HT1080 (cell line): ENCODE results near the gene FBF1. TPM values are rescaled to one million over a fixed set of nuclear protein-coding genes. Genes with fewer than 3 reads are reported as not detected.

Experiments
- total RNA-seq: library from RNA; depleted of rRNA; stranded (reverse); fragments of >200 nt; shearing (Covaris generic); gene quantifications from 2 replicates; pipeline ENCODE4 v1.2.3, GENCODE V29; 2014; rRNA removed

Gene FBF1
- total RNA-seq, 1 experiment from 2014 or later, result 10.8 TPM

Other genes starting within 250 kb of the FBF1 start
- gene ITGB4, start 219.6 kb downstream of the FBF1 start, total RNA-seq, result 1.1 and 1.4 TPM in 2 replicates
- 33.5 and 37.1 TPM in 2 replicates for gene GALK1, start 175.8 kb downstream of the FBF1 start, total RNA-seq
- gene UNK, start 156.2 kb downstream of the FBF1 start, total RNA-seq, result 26.3 and 26.8 TPM in 2 replicates
- 2.7 TPM in 2 replicates for gene UNC13D, start 96.6 kb downstream of the FBF1 start, total RNA-seq
- 26.1 and 38.3 TPM in 2 replicates for gene WBP2, start 85.7 kb downstream of the FBF1 start, total RNA-seq
- 22.7 and 26.6 TPM in 2 replicates for gene TRIM47, start 62.5 kb downstream of the FBF1 start, total RNA-seq
- gene TRIM65, start 44.1 kb downstream of the FBF1 start, total RNA-seq, result 36.0 and 36.9 TPM in 2 replicates
- gene MRPL38, start 36.2 kb downstream of the FBF1 start, total RNA-seq, result 63.8 and 66.9 TPM in 2 replicates
- gene ACOX1, start 38.1 kb upstream of the FBF1 start, total RNA-seq, result 17.6 and 23.0 TPM in 2 replicates
- gene TEN1, start 38.2 kb upstream of the FBF1 start, total RNA-seq, result 23.8 and 32.8 TPM in 2 replicates
- gene CDK3, start 59.8 kb upstream of the FBF1 start, total RNA-seq, result 2.1 and 3.5 TPM in 2 replicates
- gene EVPL, start 86.3 kb upstream of the FBF1 start, total RNA-seq, result 0.03 TPM in 1 of 2 replicates, not detected in the other
- 30.5 and 55.3 TPM in 2 replicates for gene SRP68, start 131.5 kb upstream of the FBF1 start, total RNA-seq
- 0.18 TPM in 1 of 2 replicates, not detected in the other for gene GALR2, start 133.7 kb upstream of the FBF1 start, total RNA-seq
- gene ZACN, start 138.1 kb upstream of the FBF1 start, total RNA-seq, result 0.06 and 0.10 TPM in 2 replicates
- 78.6 and 82.7 TPM in 2 replicates for gene EXOC7, start 162.7 kb upstream of the FBF1 start, total RNA-seq
- gene FOXJ1, start 200.2 kb upstream of the FBF1 start, total RNA-seq, result not detected in 2 replicates